NCI-H524 (cell line): Measurements from ENCODE around the gene HCK.
A peak's percentile ranks its signal among the peaks of the same experiment; 100 is the strongest.

Experiments
- DNase-seq, 2 experiments: peaks; one replicate each; lab custom pipeline; 2025; lab: John Stamatoyannopoulos, UW

Gene HCK

GRCh38 chr20:32052090-32052777, at the start of gene HCK:
HCK (plus strand) TSS chr20:32052242.
- DNase-seq = peak in 1 of 2 experiments; percentile 44

GRCh38 chr20:32003325-32003724, 48.7 kb upstream of the HCK start:
- no peak for DNase-seq

GRCh38 chr20:32004963-32005362, 47.1 kb upstream of the HCK start:
- DNase-seq = peak in 1 of 2 experiments; percentile 29

GRCh38 chr20:32006053-32006452, 46.0 kb upstream of the HCK start:
- DNase-seq = no peak

- no peak for DNase-seq
Measured at GRCh38 chr20:32006841-32007786, 44.9 kb upstream of the HCK start.

GRCh38 chr20:32007787-32008616, 44.0 kb upstream of the HCK start:
- no peak for DNase-seq

- no peak for DNase-seq
Measured at GRCh38 chr20:32009564-32009963, 42.5 kb upstream of the HCK start.

- no peak for DNase-seq
Measured at GRCh38 chr20:32010101-32010500, 41.9 kb upstream of the HCK start, which contains the start of gene CCM2L. CCM2L (plus strand) TSS chr20:32010438; CDS start chr20:32010455, 17 bp downstream.

GRCh38 chr20:32010666-32011065, 41.4 kb upstream of the HCK start:
- DNase-seq = no peak

GRCh38 chr20:32012159-32012688, 39.8 kb upstream of the HCK start:
- DNase-seq = no peak

GRCh38 chr20:32013326-32013725, 38.7 kb upstream of the HCK start:
- no peak for DNase-seq

- DNase-seq = peak; percentile 48 to 81
Measured at GRCh38 chr20:32017711-32018251, 34.3 kb upstream of the HCK start.

GRCh38 chr20:32018269-32019155, 33.5 kb upstream of the HCK start:
- DNase-seq = peak; percentile 87 to 90

GRCh38 chr20:32019156-32019510, 32.9 kb upstream of the HCK start:
- DNase-seq = peak; percentile 51 to 64

- peak in 1 of 2 experiments; percentile 42 for DNase-seq
Measured at GRCh38 chr20:32019563-32020463, 32.2 kb upstream of the HCK start.

- no peak for DNase-seq
Measured at GRCh38 chr20:32021091-32021490, 31.0 kb upstream of the HCK start.

- DNase-seq = peak in 1 of 2 experiments; percentile 22
Measured at GRCh38 chr20:32024683-32025295, 27.3 kb upstream of the HCK start.

- DNase-seq = no peak
Measured at GRCh38 chr20:32027643-32028042, 24.4 kb upstream of the HCK start.
